SK-N-SH treated with all-trans-retinoic acid at 6 μM for 48 hours (cell line): Measurements from ENCODE around the gene GET3.
"Not testable (repeated sequence)": the region's sequence is repeated elsewhere in the genome, so short reads cannot be mapped to it uniquely, and the experiment has no call there.

Experiments
- ATAC-seq: fragments of 200-7000 bp; cut with Tn5 transposase; 3 replicates; pipeline ENCODE4 v1.9.1; 2020; ENCODE audit warnings: mild to moderate bottlenecking, moderate library complexity
- ARNTL ChIP-seq: fragments of 450-650 bp; formaldehyde crosslinking; IDR thresholded peaks from 2 replicates; pipeline ENCODE4 v1.5.0; 2020; ENCODE audit warnings: low read depth, mild to moderate bottlenecking, moderate library complexity, borderline replicate concordance
- BACH2 ChIP-seq: fragments of 250-450 bp; sonication (Bioruptor Pico); IDR thresholded peaks from 2 replicates; pipeline ENCODE4 v1.9.0; 2021; ENCODE audit warnings: mild to moderate bottlenecking, borderline replicate concordance
- CSDC2 ChIP-seq: fragments of 250-450 bp; sonication (Bioruptor Pico); IDR thresholded peaks from 2 replicates; pipeline ENCODE4 v1.5.0; 2020; ENCODE audit warnings: mild to moderate bottlenecking, moderate library complexity
- ESRRG ChIP-seq: fragments of 250-450 bp; sonication (Bioruptor Pico); IDR thresholded peaks from 2 replicates; pipeline ENCODE4 v1.6.1; 2021; ENCODE audit warnings: mild to moderate bottlenecking
- GLIS3 ChIP-seq: fragments of 250-450 bp; sonication (Bioruptor Pico); IDR thresholded peaks from 2 replicates; pipeline ENCODE4 v1.5.0; 2020; ENCODE audit warnings: mild to moderate bottlenecking, moderate library complexity
- ISL1 ChIP-seq: fragments of 250-450 bp; sonication (Bioruptor Pico); IDR thresholded peaks from 2 replicates; pipeline ENCODE4 v2.1.2; 2022; ENCODE audit warnings: mild to moderate bottlenecking, moderate library complexity
- OSR1 ChIP-seq: fragments of 250-450 bp; sonication (Bioruptor Pico); IDR thresholded peaks from 2 replicates; pipeline ENCODE4 v1.8.0; 2022; ENCODE audit warnings: moderate library complexity, mild to moderate bottlenecking, inconsistent platforms
- RARB ChIP-seq: fragments of 250-450 bp; sonication (Bioruptor Pico); IDR thresholded peaks from 2 replicates; pipeline ENCODE4 v1.8.0; 2021; ENCODE audit warnings: mild to moderate bottlenecking, moderate library complexity
- SNAI2 ChIP-seq: fragments of 250-450 bp; sonication (Bioruptor Pico); IDR thresholded peaks from 2 replicates; pipeline ENCODE4 v1.5.0; 2020; ENCODE audit warnings: mild to moderate bottlenecking, moderate library complexity
- TCF4 ChIP-seq: fragments of 250-450 bp; sonication (Bioruptor Pico); IDR thresholded peaks from 2 replicates; pipeline ENCODE4 v1.8.0; 2021; ENCODE audit warnings: mild to moderate bottlenecking, moderate library complexity, borderline replicate concordance
- TOX ChIP-seq: fragments of 250-450 bp; sonication (Bioruptor Pico); IDR thresholded peaks from 2 replicates; pipeline ENCODE4 v1.8.0; 2021; ENCODE audit warnings: mild to moderate bottlenecking, moderate library complexity, borderline replicate concordance
- ZFP3 ChIP-seq: fragments of 250-450 bp; sonication (Bioruptor Pico); IDR thresholded peaks from 2 replicates; pipeline ENCODE4 v1.5.0; 2020; ENCODE audit warnings: mild to moderate bottlenecking, moderate library complexity
- ZFP30 ChIP-seq: fragments of 450-650 bp; formaldehyde crosslinking; IDR thresholded peaks from 2 replicates; pipeline ENCODE4 v1.5.0; 2022; ENCODE audit warnings: mild to moderate bottlenecking, moderate library complexity
- ZNF70 ChIP-seq: fragments of 450-650 bp; formaldehyde crosslinking; IDR thresholded peaks from 2 replicates; pipeline ENCODE4 v1.5.0; 2020; ENCODE audit warnings: mild to moderate bottlenecking, moderate library complexity
- ZNF8 ChIP-seq: fragments of 450-650 bp; formaldehyde crosslinking; IDR thresholded peaks from 2 replicates; pipeline ENCODE4 v1.5.0; 2020; ENCODE audit warnings: mild to moderate bottlenecking, moderate library complexity
- TF ChIP-seq, protein P1 (sequence below): fragments of 250-450 bp; sonication (Bioruptor Pico); IDR thresholded peaks from 2 replicates; pipeline ENCODE4 v1.5.0; 2020; ENCODE audit warnings: mild to moderate bottlenecking, moderate library complexity
- TF ChIP-seq, protein P2 (sequence below): fragments of 250-450 bp; sonication (Bioruptor Pico); IDR thresholded peaks from 2 replicates; pipeline ENCODE4 v1.8.0; 2020; ENCODE audit warnings: mild to moderate bottlenecking, moderate library complexity, borderline replicate concordance
- TF ChIP-seq, protein P3 (sequence below): fragments of 250-450 bp; sonication (Bioruptor Pico); IDR thresholded peaks from 2 replicates; pipeline ENCODE4 v1.5.1; 2021; ENCODE audit warnings: mild to moderate bottlenecking, moderate library complexity
- TF ChIP-seq, protein P4 (sequence below): fragments of 250-450 bp; sonication (Bioruptor Pico); IDR thresholded peaks from 2 replicates; pipeline ENCODE4 v1.8.0; 2021; ENCODE audit warnings: low read depth, mild to moderate bottlenecking, moderate library complexity, borderline replicate concordance
- TF ChIP-seq, protein P5 (sequence below): fragments of 250-450 bp; sonication (Bioruptor Pico); IDR thresholded peaks from 2 replicates; pipeline ENCODE4 v1.5.1; 2020; ENCODE audit warnings: low read depth, mild to moderate bottlenecking, moderate library complexity

Gene GET3

DNA sequence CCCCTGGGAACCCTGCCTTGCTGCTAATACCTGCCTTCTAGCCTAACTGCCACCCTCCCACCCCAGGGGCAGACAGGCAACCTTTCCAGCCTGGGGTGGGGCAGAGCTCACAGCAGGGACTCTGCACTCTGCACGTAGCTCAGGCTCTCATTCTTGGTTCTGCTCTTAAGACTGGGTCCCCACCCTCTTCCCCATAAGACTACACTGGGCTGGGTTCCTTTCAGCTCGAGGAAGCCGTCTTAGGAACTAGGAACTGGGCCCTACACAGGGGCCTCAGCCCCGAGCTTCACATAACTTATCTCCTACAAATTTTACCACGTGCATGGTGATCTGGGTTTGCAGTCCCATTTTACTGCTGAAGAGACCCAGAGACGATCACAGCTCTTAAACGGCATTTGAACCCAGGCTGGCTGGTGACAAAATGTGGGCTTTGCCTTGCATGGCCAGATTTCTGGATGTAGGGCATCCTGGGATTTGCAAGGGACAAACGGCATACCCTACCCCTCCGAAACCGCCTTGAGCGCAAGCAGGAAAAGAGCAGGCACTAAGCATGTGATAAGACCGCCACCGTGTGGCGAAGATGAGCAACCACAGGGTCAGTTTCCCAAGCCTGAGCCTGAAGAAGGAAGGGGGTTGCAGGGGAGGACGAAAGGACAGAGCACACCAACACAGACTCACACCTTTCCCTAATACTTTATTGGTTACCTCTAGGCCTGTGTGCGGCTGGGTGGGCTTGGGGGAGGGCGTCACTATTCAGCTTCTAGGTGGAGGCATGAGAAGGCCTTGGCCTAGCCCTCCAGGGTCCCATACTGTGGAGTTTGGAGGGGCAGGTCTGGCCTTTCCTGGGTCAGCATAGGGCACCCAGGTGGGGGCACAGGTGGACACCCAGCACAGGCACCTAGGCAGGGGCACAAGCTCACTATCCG is 59.1 kb downstream of the GET3 start:
- peak; percentile 29 for ATAC-seq
- TF ChIP-seq ZNF70 (CRISPR knock-in tag) (no peak), GLIS3 (no peak), ARNTL (no peak), CSDC2 (no peak), TCF4 (no peak), ZNF8 (CRISPR knock-in tag) (no peak), SNAI2 (CRISPR knock-in tag) (no peak), BACH2 (CRISPR knock-in tag) (no peak), OSR1 (no peak), ISL1 (no peak)
- TF ChIP-seq, protein P1, sequence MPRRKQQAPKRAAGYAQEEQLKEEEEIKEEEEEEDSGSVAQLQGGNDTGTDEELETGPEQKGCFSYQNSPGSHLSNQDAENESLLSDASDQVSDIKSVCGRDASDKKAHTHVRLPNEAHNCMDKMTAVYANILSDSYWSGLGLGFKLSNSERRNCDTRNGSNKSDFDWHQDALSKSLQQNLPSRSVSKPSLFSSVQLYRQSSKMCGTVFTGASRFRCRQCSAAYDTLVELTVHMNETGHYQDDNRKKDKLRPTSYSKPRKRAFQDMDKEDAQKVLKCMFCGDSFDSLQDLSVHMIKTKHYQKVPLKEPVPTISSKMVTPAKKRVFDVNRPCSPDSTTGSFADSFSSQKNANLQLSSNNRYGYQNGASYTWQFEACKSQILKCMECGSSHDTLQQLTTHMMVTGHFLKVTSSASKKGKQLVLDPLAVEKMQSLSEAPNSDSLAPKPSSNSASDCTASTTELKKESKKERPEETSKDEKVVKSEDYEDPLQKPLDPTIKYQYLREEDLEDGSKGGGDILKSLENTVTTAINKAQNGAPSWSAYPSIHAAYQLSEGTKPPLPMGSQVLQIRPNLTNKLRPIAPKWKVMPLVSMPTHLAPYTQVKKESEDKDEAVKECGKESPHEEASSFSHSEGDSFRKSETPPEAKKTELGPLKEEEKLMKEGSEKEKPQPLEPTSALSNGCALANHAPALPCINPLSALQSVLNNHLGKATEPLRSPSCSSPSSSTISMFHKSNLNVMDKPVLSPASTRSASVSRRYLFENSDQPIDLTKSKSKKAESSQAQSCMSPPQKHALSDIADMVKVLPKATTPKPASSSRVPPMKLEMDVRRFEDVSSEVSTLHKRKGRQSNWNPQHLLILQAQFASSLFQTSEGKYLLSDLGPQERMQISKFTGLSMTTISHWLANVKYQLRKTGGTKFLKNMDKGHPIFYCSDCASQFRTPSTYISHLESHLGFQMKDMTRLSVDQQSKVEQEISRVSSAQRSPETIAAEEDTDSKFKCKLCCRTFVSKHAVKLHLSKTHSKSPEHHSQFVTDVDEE (CRISPR knock-in tag) = no peak
- TF ChIP-seq, protein P2, sequence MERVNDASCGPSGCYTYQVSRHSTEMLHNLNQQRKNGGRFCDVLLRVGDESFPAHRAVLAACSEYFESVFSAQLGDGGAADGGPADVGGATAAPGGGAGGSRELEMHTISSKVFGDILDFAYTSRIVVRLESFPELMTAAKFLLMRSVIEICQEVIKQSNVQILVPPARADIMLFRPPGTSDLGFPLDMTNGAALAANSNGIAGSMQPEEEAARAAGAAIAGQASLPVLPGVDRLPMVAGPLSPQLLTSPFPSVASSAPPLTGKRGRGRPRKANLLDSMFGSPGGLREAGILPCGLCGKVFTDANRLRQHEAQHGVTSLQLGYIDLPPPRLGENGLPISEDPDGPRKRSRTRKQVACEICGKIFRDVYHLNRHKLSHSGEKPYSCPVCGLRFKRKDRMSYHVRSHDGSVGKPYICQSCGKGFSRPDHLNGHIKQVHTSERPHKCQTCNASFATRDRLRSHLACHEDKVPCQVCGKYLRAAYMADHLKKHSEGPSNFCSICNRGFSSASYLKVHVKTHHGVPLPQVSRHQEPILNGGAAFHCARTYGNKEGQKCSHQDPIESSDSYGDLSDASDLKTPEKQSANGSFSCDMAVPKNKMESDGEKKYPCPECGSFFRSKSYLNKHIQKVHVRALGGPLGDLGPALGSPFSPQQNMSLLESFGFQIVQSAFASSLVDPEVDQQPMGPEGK (CRISPR knock-in tag) = no peak
- TF ChIP-seq, protein P3, sequence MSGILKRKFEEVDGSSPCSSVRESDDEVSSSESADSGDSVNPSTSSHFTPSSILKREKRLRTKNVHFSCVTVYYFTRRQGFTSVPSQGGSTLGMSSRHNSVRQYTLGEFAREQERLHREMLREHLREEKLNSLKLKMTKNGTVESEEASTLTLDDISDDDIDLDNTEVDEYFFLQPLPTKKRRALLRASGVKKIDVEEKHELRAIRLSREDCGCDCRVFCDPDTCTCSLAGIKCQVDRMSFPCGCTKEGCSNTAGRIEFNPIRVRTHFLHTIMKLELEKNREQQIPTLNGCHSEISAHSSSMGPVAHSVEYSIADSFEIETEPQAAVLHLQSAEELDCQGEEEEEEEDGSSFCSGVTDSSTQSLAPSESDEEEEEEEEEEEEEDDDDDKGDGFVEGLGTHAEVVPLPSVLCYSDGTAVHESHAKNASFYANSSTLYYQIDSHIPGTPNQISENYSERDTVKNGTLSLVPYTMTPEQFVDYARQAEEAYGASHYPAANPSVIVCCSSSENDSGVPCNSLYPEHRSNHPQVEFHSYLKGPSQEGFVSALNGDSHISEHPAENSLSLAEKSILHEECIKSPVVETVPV (CRISPR knock-in tag) = no peak

DNA sequence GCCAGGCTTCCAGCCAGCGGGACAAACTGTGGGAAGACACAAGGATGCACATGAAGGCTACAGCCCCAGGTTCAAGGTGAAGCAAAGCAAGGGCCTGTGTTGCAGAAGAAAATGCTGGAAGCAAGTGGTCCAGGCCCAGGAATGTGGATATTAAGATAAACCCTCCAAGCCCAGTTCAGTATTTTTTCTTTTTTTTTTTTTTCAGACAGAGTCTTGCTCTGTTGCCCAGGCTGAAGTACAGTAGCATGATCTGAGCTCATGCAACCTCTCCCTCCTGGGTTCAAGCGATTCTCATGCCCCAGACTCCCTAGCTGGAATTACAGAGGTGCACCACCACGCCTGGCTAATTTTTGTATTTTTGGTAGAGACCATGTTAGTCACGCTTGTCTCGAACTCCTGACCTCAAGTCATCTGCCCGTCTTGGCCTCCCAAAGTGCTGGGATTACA is 59.9 kb downstream of the GET3 start:
- no peak for ATAC-seq
- TF ChIP-seq RARB (CRISPR knock-in tag) (no peak), ARNTL (no peak), ZNF70 (CRISPR knock-in tag) (no peak), ZFP30 (no peak), CSDC2 (no peak), TOX (CRISPR knock-in tag) (no peak), ZFP3 (no peak), ESRRG (no peak), ZNF8 (CRISPR knock-in tag) (no peak), GLIS3 (no peak)
- TF ChIP-seq, protein P1 (CRISPR knock-in tag) = no peak
- TF ChIP-seq, protein P2 (CRISPR knock-in tag) = no peak
- TF ChIP-seq, protein P4, sequence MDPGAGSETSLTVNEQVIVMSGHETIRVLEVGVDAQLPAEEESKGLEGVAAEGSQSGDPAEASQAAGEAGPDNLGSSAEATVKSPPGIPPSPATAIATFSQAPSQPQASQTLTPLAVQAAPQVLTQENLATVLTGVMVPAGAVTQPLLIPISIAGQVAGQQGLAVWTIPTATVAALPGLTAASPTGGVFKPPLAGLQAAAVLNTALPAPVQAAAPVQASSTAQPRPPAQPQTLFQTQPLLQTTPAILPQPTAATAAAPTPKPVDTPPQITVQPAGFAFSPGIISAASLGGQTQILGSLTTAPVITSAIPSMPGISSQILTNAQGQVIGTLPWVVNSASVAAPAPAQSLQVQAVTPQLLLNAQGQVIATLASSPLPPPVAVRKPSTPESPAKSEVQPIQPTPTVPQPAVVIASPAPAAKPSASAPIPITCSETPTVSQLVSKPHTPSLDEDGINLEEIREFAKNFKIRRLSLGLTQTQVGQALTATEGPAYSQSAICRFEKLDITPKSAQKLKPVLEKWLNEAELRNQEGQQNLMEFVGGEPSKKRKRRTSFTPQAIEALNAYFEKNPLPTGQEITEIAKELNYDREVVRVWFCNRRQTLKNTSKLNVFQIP (CRISPR knock-in tag) = no peak
- TF ChIP-seq, protein P5, sequence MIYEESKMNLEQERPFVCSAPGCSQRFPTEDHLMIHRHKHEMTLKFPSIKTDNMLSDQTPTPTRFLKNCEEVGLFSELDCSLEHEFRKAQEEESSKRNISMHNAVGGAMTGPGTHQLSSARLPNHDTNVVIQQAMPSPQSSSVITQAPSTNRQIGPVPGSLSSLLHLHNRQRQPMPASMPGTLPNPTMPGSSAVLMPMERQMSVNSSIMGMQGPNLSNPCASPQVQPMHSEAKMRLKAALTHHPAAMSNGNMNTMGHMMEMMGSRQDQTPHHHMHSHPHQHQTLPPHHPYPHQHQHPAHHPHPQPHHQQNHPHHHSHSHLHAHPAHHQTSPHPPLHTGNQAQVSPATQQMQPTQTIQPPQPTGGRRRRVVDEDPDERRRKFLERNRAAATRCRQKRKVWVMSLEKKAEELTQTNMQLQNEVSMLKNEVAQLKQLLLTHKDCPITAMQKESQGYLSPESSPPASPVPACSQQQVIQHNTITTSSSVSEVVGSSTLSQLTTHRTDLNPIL (CRISPR knock-in tag) = no peak
- TF ChIP-seq, protein P3 (CRISPR knock-in tag) = no peak

DNA sequence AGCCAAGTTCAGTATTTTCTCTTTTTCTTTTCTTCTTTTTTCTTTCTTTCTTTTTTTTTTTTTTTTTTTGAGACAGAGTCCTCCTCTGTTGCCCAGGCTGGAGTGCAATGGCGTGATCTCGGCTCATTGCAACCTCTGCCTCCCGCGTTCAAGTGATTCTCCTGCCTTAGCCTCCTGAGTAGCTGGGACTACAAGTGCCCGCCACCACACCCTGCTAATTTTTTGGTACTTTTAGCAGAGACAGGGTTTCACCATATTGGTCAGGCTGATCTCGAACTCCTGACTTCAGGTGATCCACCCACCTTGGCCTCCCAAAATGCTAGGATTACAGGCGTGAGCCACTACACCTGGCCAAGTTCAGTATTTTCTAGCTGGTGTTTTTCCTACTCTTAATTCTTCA is 60.3 kb downstream of the GET3 start:
- not testable (repeated sequence) for ATAC-seq
